Suprapubic skin (tissue), 4 donors: ENCODE results near the gene SUGP1.

Experiments used
- EP300 ChIP-seq: sonication (generic); formaldehyde crosslinking; IDR thresholded peaks from one replicate; pipeline ENCODE4 v1.6.1; 2017; ENCODE audit warnings: antibody characterized with exemption
- POLR2A ChIP-seq, 2 donors: fragments of 450-650 bp; IDR thresholded peaks; one replicate each; pipeline ENCODE4 v1.6.1; 2017; ENCODE audit warnings: antibody characterized with exemption in 2 of 2, mild to moderate bottlenecking in 2 of 2, moderate library complexity in 2 of 2
- POLR2AphosphoS5 ChIP-seq, 3 donors: sonication (generic); formaldehyde crosslinking; IDR thresholded peaks; one replicate each; pipeline ENCODE4 v1.6.1; 2017; ENCODE audit warnings: antibody characterized with exemption in 3 of 3
- TF ChIP-seq, protein P1 (sequence below), 2 donors: fragments of 200-600 bp in 1 of 2; fragments of 450-650 bp in 1 of 2; sonication (generic) in 1 of 2; IDR thresholded peaks; one replicate each; pipeline ENCODE4 v1.5.1; 2016 to 2019; ENCODE audit warnings: antibody characterized with exemption in 2 of 2, mild to moderate bottlenecking in 1 of 2, moderate library complexity in 1 of 2

- TF ChIP-seq, protein P1, sequence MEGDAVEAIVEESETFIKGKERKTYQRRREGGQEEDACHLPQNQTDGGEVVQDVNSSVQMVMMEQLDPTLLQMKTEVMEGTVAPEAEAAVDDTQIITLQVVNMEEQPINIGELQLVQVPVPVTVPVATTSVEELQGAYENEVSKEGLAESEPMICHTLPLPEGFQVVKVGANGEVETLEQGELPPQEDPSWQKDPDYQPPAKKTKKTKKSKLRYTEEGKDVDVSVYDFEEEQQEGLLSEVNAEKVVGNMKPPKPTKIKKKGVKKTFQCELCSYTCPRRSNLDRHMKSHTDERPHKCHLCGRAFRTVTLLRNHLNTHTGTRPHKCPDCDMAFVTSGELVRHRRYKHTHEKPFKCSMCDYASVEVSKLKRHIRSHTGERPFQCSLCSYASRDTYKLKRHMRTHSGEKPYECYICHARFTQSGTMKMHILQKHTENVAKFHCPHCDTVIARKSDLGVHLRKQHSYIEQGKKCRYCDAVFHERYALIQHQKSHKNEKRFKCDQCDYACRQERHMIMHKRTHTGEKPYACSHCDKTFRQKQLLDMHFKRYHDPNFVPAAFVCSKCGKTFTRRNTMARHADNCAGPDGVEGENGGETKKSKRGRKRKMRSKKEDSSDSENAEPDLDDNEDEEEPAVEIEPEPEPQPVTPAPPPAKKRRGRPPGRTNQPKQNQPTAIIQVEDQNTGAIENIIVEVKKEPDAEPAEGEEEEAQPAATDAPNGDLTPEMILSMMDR (IDR thresholded peaks at IDR 0.05): no peak
- no peak for TF ChIP-seq POLR2AphosphoS5 (IDR thresholded peaks at IDR 0.05)
- TF ChIP-seq EP300: no peak
- TF ChIP-seq POLR2A (IDR thresholded peaks at IDR 0.05): no peak
Measured at GRCh38 chr19:19262190-19263057, 57.9 kb downstream of the SUGP1 start.
